SKM-1 treated with dmso at 0.1 percent for 144 hours (cell line): ENCODE measurements around the gene LARP7.
"Not testable (repeated sequence)": the region's sequence is repeated elsewhere in the genome, so short reads cannot be mapped to it uniquely, and the experiment has no call there.

ENCODE experiments used
- DNase-seq: peaks from one replicate; lab custom pipeline; 2025; ENCODE audit not compliant: unreplicated experiment; lab: John Stamatoyannopoulos, UW

LARP7 gene

GRCh38 chr4:112649055-112649408 is 12.1 kb downstream of the LARP7 start:
- DNase-seq: no peak

DNA sequence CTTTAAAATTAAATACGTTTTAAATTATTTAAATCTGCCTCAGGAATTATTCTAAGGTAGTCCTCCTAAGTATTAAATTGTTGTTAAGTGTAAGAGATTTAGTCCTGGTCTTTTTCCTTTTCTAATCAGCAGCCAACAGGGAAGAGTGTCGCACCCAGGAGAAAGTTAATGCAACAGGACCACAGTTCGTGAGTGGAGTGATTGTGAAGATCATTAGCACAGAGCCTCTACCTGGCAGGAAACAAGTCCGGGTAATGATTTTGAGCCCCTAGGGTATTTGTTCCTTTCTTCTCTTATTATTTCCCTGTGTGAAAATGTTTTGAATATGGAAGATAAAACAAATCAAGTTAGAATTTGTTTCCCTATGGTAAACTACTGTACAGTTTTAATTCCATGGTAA is 13.4 kb downstream of the LARP7 start:
- no peak for DNase-seq

GRCh38 chr4:112651641-112652040 is 14.7 kb downstream of the LARP7 start:
- no peak for DNase-seq

GRCh38 chr4:112652216-112652615 is 15.3 kb downstream of the LARP7 start:
- no peak for DNase-seq

GRCh38 chr4:112655270-112655669 is 18.3 kb downstream of the LARP7 start:
- DNase-seq: no peak

DNA sequence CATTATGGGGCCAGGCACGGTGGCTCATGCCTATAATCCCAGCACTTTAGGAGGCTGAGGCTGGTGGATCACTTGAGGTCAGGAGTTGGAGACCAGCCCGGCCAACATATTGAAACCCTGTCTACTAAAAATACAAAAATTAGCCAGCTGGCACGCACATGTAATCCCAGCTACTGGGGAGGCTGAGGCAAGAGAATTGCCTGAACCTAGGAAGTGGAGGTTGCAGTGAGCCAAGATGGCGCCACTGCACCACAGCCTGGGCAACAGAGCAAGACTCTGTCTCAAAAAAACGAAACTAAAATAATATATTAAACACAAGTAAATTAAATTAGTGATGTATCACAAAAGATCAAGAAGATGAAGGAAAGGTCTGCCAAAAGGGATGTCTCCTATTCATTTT is 19.2 kb downstream of the LARP7 start:
- not testable (repeated sequence) for DNase-seq

DNA sequence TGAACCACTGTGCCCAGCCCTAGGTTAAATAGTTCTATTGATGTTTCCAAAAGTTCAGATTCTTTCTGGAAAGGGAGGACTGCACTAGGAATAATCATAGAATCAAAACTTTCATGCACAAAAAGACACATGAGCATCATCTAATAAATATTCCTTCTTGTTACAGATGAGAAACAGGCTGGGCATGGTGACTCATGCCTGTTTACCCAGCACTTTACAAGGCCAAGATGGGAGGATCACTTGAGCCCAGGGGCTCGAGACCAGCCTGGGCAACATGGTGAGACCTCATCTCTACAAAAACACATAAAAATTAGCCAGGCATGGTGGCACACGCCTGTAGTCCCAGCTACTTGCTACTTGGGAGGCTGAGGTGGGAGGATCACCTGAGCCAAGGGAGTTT is 27.7 kb downstream of the LARP7 start:
- no peak for DNase-seq

- no peak for DNase-seq
These were observed 31.2 kb downstream of the LARP7 start for GRCh38 chr4:112668131-112668530.

GRCh38 chr4:112673076-112673475 is 36.1 kb downstream of the LARP7 start:
- DNase-seq: no peak

- DNase-seq: no peak
These were observed 36.7 kb downstream of the LARP7 start for GRCh38 chr4:112673686-112674085.

DNA sequence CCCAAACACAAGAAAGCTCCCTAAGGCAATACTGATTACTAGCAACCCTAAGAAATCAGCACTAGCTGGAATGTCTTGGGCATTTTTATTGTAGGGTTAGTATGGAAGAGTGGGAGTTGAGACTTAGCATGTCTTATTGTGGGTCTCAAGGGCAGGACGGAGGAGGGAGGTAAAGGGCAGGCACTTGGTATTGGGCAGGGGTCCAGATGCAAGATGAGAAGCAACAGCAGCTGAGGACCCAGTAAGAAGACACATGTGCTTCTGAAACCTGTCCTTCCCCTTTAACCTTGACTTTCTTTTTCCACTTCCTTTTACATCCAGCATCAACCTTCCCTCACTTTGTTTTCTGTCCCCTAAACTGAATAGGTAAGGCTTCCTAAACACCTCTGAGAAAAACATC is 37.4 kb downstream of the LARP7 start:
- DNase-seq: no peak

DNA sequence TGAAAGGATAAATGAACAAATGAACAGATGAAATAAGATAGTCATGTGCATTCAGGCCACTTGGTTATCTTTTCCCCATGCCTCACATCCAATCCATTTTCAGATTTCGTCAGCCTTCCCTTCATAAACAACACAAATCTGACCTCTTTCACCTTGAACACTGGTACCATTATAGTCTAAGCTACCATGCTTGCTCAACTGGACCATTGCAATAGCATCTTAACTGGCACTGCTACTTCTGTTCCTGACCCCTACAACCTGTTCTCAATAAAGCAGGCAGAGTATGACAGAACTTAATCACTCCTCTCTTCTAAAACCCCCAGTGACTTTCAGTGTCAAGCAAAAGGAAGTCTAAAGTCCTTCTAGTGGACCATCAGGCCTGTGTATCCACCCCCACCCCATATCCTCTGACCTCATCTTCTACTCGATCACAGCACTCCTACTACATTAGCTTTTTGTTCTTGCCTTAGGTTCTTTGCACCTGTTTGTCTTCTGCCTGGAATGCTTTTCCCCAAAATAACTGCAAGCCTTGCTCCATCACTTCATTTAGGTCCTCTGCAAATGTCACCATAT is 40.7 kb downstream of the LARP7 start:
- DNase-seq: no peak

DNA sequence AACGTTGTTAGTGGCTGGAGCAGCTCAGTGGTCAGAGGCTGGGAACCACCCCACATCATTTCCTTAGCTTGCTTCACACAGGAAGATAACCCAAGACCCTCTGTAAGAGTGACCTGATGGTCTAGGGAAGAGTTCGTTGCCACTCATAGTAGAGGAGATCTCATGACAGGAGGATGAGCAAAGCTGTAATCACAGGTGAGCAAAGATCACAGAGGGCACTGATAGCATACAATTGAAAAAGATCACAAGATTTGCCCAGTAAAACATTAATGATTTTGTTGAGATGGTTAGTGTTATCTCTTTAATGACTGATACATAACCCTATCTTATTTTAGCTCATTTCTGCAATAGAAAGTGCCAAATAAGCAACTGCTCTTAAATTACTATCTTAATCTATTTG is 44.1 kb downstream of the LARP7 start:
- no peak for DNase-seq

GRCh38 chr4:112693507-112693906 is 56.6 kb downstream of the LARP7 start:
- no peak for DNase-seq

DNA sequence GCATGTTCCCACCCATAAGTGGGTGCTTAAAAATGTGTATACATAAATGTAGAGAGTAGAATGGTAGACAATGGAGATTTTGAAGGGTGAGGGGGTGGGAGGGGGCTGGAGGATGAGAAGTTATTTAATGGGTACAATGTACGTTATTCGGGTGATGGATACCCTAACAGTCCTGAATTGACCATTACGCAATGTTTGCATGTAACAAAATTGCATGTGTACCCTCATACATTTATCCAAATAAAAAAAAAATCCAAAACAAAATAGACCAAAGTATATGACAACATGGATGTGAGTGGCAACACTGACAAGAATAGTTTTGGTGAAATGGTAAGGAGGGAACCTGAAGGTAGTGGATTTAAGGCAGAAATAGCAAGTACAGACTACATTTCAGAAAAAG is 63.7 kb downstream of the LARP7 start:
- DNase-seq: no peak

DNA sequence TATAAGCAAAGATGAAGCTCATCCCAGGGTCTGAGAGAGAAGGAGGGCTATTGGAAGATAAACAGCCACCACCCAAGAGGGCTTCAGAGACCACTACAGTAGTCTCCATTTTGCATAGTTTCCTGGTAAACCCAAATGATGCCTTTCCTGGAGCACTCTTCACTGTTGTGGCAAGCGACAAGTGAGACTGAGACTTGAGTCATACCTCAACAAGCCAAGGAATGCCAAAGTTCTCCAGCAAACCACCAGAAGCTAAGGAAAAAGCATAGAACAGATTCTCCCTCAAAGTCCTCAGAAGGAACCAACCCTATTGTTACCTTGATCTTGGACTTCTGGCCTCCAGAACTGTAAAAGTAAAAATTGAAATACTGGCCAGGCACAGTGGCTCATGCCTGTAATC is 65.9 kb downstream of the LARP7 start:
- DNase-seq: no peak

DNA sequence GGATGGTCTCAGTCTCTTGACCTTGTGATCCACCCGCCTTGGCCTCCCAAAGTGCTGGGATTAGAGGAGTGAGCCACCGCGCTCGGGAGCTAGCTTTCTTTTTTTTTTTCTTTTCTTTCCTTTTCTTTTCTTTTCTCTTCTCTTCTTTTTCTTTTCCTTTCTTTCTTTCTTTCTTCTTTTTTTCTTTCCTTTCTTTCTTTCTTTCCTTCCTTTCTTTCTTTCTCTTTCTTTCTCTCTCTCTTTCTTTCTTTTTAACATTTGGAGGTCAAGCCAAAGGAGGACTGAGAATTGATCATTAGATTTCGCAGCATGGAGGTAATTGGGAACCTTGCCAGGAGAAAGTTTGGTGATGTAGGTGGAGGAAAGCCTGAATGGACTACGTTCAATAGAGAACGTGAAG is 67.4 kb downstream of the LARP7 start:
- DNase-seq: no peak

DNA sequence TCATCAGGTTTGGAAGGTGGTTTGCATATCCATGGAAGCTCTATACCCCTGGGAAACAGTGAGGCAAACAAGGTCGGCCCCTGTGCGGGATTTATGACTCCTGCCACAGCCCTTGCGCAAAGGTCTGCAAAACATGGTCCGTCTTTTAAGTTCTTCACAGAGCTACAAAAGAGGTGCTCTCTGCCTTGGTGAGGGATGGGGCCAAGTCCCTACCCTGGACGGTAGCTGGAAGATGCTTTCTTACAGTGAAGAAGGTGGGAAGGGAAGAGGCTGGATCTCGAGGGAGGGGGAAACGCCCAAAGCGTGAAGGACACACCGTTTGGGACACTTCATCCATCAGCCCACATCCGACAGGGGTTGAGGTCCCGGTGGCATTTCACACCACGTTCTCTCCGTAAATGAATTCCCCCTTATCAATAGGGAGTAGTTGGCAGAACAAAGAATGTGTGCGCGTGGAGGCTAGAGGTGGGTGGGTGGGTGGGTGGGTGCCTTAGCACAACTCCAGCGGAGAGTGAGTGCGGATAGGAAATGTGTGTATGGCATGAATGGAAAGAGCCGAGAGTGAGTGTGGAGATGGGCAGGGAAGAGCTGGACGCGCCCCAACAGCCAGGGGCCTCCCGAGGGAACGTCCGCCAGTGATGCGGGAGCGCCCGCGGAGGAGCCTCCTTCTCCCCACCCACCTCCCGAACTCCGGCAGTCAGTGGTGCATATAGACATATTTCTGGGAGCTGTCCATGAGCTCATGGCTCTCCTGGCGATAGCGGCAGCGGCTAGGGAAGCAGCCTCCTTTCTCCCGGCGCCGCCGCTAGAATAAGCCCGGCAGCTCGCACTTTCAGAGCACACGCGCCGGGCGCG is 68.3 kb downstream of the LARP7 start:
- DNase-seq: no peak

DNA sequence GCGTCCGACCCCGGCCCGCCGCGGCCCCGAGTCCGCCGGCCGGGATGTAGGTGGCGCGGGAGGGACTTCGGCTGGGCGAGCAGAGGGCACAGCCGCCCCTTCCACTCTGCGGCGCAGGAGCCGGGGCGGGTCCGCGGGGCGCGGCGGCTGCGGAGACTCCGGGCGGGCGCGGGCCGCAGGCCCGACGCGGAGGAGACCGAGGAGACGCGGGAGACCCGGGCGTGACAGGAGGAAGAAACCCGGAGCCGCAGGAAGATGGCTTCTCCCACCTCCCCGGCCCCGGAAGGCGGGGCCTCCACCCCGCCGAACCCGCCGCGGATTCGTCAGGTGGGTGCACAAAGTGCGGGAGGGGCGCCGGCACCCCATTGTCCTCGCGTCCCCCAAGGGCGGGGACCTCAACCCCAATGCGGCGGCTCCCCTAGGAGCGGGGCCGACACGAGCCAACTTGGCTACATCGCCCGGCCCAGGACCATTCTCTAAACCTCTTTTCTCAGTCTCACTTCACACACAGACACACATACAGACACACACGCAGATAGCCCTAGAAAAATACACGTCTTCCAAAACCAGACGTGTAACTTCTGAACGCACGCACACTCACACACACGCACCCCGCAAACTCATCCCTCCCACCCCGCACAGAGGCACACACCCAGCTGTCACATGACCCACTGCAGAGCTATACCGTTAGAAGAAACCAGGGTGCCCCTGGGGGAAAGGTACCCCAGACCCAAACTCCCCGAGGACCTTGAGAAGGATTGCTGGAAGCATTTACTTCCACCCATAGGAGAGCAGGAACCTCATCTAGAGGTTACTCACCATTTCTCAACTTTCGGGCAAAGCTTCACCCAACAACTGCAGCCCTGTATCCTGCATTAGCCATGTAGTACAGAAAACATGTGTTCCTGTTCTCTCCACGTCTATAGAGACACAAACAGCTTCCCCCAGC is 69.2 kb downstream of the LARP7 start:
- not testable (repeated sequence) for DNase-seq

DNA sequence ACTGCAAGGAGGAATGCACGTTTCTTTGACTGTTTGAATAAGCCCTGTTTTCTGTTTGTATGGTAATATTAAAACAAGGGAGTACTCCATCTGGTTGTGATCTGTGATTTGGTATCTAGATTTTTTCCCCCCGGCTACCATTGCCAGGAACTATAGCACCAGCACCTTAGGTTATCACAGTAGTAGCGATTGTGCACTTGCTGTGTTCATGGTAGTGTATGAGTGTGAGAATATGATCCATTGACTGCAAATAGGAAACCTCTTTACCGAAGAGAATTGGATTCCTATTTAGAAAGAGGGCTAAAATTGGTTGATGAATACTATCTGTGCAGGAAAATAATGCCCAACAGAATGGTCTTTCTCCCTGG is 69.9 kb downstream of the LARP7 start:
- no peak for DNase-seq
